ENCODE measurements around the gene WDR35. TPM values are rescaled to one million over a fixed set of nuclear protein-coding genes. Genes with fewer than 3 reads are reported as not detected.

Gene WDR35
- total and polyA plus RNA-seq, 2 of the 4 experiments (the other 2 are of a cell fraction) = 3.4 to 8.1 TPM

GRCh38 chr2:20027705-20028434 is 38.0 kb upstream of the WDR35 start (continued):
- no peak for TF ChIP-seq POLR2A (IDR thresholded peaks at IDR 0.05; ENCODE audit: low read depth, low read length)

GRCh38 chr2:20027260-20027677 is 37.4 kb upstream of the WDR35 start:
- Histone ChIP-seq H3K4me2 (ENCODE audit: low read depth, low read length) (no peak overlapping the region), H2AK9ac (replicated peaks; ENCODE audit: low read depth, low read length, poor library complexity) (no peak overlapping the region)
- no peak for TF ChIP-seq MAZ (IDR thresholded peaks at IDR 0.05; ENCODE audit: borderline replicate concordance, low read depth, low read length)
- no peak for TF ChIP-seq MAFK (IDR thresholded peaks at IDR 0.05; ENCODE audit: low read depth, low read length)
- no peak for TF ChIP-seq CEBPB (IDR thresholded peaks at IDR 0.05; ENCODE audit: low read depth, low read length)
- TF ChIP-seq CHD1 (IDR thresholded peaks at IDR 0.05; ENCODE audit: low read depth, low read length) = no peak
- no peak for TF ChIP-seq RFX5 (IDR thresholded peaks at IDR 0.05; ENCODE audit: low read depth, low read length)
- no peak for TF ChIP-seq RCOR1 (IDR thresholded peaks at IDR 0.05; ENCODE audit: insufficient replicate concordance, low read length)
- TF ChIP-seq RAD21 (IDR thresholded peaks at IDR 0.05; ENCODE audit: low read length) = no peak
- TF ChIP-seq POLR2A (IDR thresholded peaks at IDR 0.05; ENCODE audit: low read depth, low read length) = no peak
- no peak for TF ChIP-seq BHLHE40 (IDR thresholded peaks at IDR 0.05; ENCODE audit: low read depth, low read length)
- TF ChIP-seq SMC3 (IDR thresholded peaks at IDR 0.05; ENCODE audit: low read depth, low read length) = no peak
- TF ChIP-seq ELK1 (IDR thresholded peaks at IDR 0.05; ENCODE audit: borderline replicate concordance, low read depth, low read length) = no peak
- no peak for TF ChIP-seq USF2 (IDR thresholded peaks at IDR 0.05; ENCODE audit: low read depth, low read length)
- TF ChIP-seq NFE2L2 (IDR thresholded peaks at IDR 0.05; ENCODE audit: low read depth, low read length) = no peak
- TF ChIP-seq MXI1 (IDR thresholded peaks at IDR 0.05; ENCODE audit: borderline replicate concordance, low read depth, low read length) = no peak
- TF ChIP-seq FOS (IDR thresholded peaks at IDR 0.05; ENCODE audit: low read depth, low read length) = no peak

More at GRCh38 chr2:20027260-20027677, 37.4 kb upstream of the WDR35 start:
- Histone ChIP-seq H2BK20ac (ENCODE audit: low read depth, low read length) (no peak overlapping the region), H3K27me3 (ENCODE audit: control insufficient read depth, insufficient read depth, low read length) (no peaks in the 10 kb centered on the region), H3K79me1 (ENCODE audit: low read depth in 1 of 2, low read length in 2 of 2) (peaks cover 9 to 10% of the 10 kb centered on the region in 2 experiments; a peak in 2 of 4 replicates), H2AFZ (replicated peaks; ENCODE audit: low read length, poor library complexity) (no peak overlapping the region), H3K14ac (replicated peaks; ENCODE audit: low read depth, low read length) (no peak overlapping the region), H3K4me3 (ENCODE audit: insufficient read depth, low read depth, low read length) (no peak overlapping the region), H4K5ac (ENCODE audit: low read depth, low read length) (no peak overlapping the region), H3K9ac (ENCODE audit: low read depth, low read length) (no peak overlapping the region), H3K9me1 (ENCODE audit: insufficient read depth, low read length) (peaks cover 2% of the 10 kb centered on the region; the same call in 1 of the 2 replicates), H3K4me1 (ENCODE audit: control insufficient read depth, insufficient read depth, low read length) (no peaks in the 10 kb centered on the region), H3K36me3 (ENCODE audit: control insufficient read depth, insufficient read depth, low read length) (peaks cover 20% of the 10 kb centered on the region), H4K8ac (ENCODE audit: low read depth in 2 of 2, low read length in 2 of 2) (no peak overlapping the region), H3K27ac (ENCODE audit: insufficient read depth, low read length) (no peak overlapping the region), H2BK15ac (ENCODE audit: low read depth, low read length) (no peak overlapping the region), H3K18ac (ENCODE audit: low read depth, low read length) (no peak overlapping the region), H2BK120ac (ENCODE audit: low read depth, low read length) (no peak overlapping the region), H2AK5ac (ENCODE audit: low read depth, low read length) (no peak overlapping the region), H2BK5ac (ENCODE audit: low read depth, low read length, poor library complexity, severe bottlenecking) (no peak overlapping the region), H3K23ac (ENCODE audit: low read depth, low read length) (no peak overlapping the region), H3K4ac (ENCODE audit: low read depth, low read length) (no peak overlapping the region), H3K9me3 (ENCODE audit: control insufficient read depth, insufficient read depth, low read length) (peaks cover under 1% of the 10 kb centered on the region), H3K56ac (ENCODE audit: extremely low read depth, insufficient read depth, low read length) (no peak overlapping the region), H4K91ac (ENCODE audit: insufficient read depth, low read depth, low read length) (no peak overlapping the region), H4K20me1 (ENCODE audit: insufficient read depth, low read length) (no peaks in the 10 kb centered on the region; the same call in 1 of the 2 replicates)
- intact Hi-C loops (cut with micrococcal nuclease) = no loop called here
- WGBS, 2 experiments (ENCODE audit: extremely low coverage in 2 of 2, insufficient read length in 1 of 2) = no CpG with 5 or more reads among the region's 4 CpGs
- in situ Hi-C loops (cut with MboI; ENCODE audit: low sequenced_read_pairs) = loop anchor here (10.0 kb wide), 1 partner anchor 62 kb away; no protein-coding TSS in a partner anchor
- ChIA-PET POLR2A (ENCODE audit: unreplicated experiment) (no interaction called here), CTCF (interaction anchor here (1.2 kb wide), 1 partner anchor 12 kb away, joined by 4 read pairs; no protein-coding TSS in a partner anchor)
- ATAC-seq (ENCODE audit: low read depth) = no peak
- no peak for DNase-seq
- BruUV-seq (replicated peaks) = no TSS peak
- dilution Hi-C loops (cut with HindIII; ENCODE audit: low sequenced_read_pairs, unreplicated experiment) = no loop called here
